NCI-H187 treated with DMSO at 0.1 percent for 48 hours (cell line): Measurements from ENCODE around the gene FDXR.

Experiments
- DNase-seq: peaks from one replicate; lab custom pipeline; 2025; lab: John Stamatoyannopoulos, UW

The FDXR gene

GRCh38 chr17:74833501-74834377 is 39.1 kb downstream of the FDXR start:
- DNase-seq, result no peak

GRCh38 chr17:74832421-74832820 is 40.4 kb downstream of the FDXR start:
- DNase-seq, result no peak

- no peak for DNase-seq
These were observed 41.2 kb downstream of the FDXR start for GRCh38 chr17:74831444-74832146.

GRCh38 chr17:74830861-74831260 is 41.9 kb downstream of the FDXR start:
- no peak for DNase-seq

GRCh38 chr17:74827800-74828199 is 45.0 kb downstream of the FDXR start:
- no peak for DNase-seq

- DNase-seq, result no peak
These were observed 46.7 kb downstream of the FDXR start for GRCh38 chr17:74825952-74826719.

- DNase-seq, result no peak
These were observed 47.7 kb downstream of the FDXR start for GRCh38 chr17:74824961-74825627.

GRCh38 chr17:74822939-74823367 is 49.8 kb downstream of the FDXR start:
- DNase-seq, result no peak

- no peak for DNase-seq
These were observed 50.4 kb downstream of the FDXR start for GRCh38 chr17:74822335-74822938.

- no peak for DNase-seq
These were observed 51.0 kb downstream of the FDXR start for GRCh38 chr17:74821655-74822334.

GRCh38 chr17:74819801-74820436 is 52.9 kb downstream of the FDXR start:
- DNase-seq, result no peak

GRCh38 chr17:74818291-74818938 is 54.4 kb downstream of the FDXR start:
- no peak for DNase-seq

- DNase-seq, result no peak
These were observed 55.7 kb downstream of the FDXR start for GRCh38 chr17:74816905-74817620.

- DNase-seq, result no peak
These were observed 57.0 kb downstream of the FDXR start for GRCh38 chr17:74815550-74816370.

- DNase-seq, result no peak
These were observed 57.7 kb downstream of the FDXR start for GRCh38 chr17:74815067-74815466.

GRCh38 chr17:74814453-74814852 is 58.3 kb downstream of the FDXR start:
- no peak for DNase-seq
